Esophagus muscularis mucosa (tissue), 4 donors: ENCODE results near the gene CNOT3. TPM values are rescaled to one million over a fixed set of nuclear protein-coding genes. Genes with fewer than 3 reads are reported as not detected.

Experiments used
- DNase-seq: peaks from one replicate; pipeline ENCODE4 v3.0.0-alpha.2; 2017; ENCODE audit errors: extremely low spot score
- H3K27ac ChIP-seq, 4 donors: fragments of 200-600 bp; sonication (generic); replicated peaks in 1 of 4; 1 replicate in 3 of 4; 2 replicates in 1 of 4; pipeline ENCODE4 v1.5.1; 2016 to 2019; ENCODE audit warnings: mild to moderate bottlenecking in 1 of 4
- H3K27me3 ChIP-seq, 4 donors: fragments of 200-600 bp; sonication (generic); one replicate each; pipeline versions ENCODE4 v1.5.1 to v1.6.0; 2016 to 2019
- H3K36me3 ChIP-seq, 4 donors: fragments of 200-600 bp; sonication (generic); one replicate each; pipeline ENCODE4 v1.5.1; 2016 to 2019
- H3K4me1 ChIP-seq, 4 donors: fragments of 200-600 bp; sonication (generic); one replicate each; pipeline ENCODE4 v1.5.1; 2016 to 2019
- H3K4me3 ChIP-seq, 4 donors: fragments of 200-600 bp; sonication (generic); 1 replicate in 2 of 4; 2 replicates in 2 of 4; pipeline ENCODE4 v1.5.1; 2016 to 2019; ENCODE audit warnings: mild to moderate bottlenecking in 4 of 4, moderate library complexity in 1 of 4
- H3K9me3 ChIP-seq, 4 donors: fragments of 200-600 bp; sonication (generic); 1 replicate in 3 of 4; 2 replicates in 1 of 4; pipeline ENCODE4 v1.5.1; 2016 to 2019
- EP300 ChIP-seq: sonication (generic); formaldehyde crosslinking; IDR thresholded peaks from one replicate; pipeline ENCODE4 v1.6.1; 2017; ENCODE audit warnings: antibody characterized with exemption
- POLR2A ChIP-seq: fragments of 450-650 bp; IDR thresholded peaks from one replicate; pipeline ENCODE4 v1.6.1; 2017; ENCODE audit warnings: antibody characterized with exemption, moderate library complexity, mild to moderate bottlenecking, low read depth
- POLR2AphosphoS5 ChIP-seq, 2 donors: sonication (generic); formaldehyde crosslinking; IDR thresholded peaks; one replicate each; pipeline ENCODE4 v1.6.1; 2017; ENCODE audit warnings: antibody characterized with exemption in 2 of 2
- WGBS: methylation state at CpG from one replicate; pipeline ENCODE4 v1.1.5; 2018; 5-methylcytosine and 5-hydroxymethylcytosine counted together
- intact Hi-C: fragments of 100-400 bp; cut with DNase I; formaldehyde crosslinking; loops from one replicate; pipeline ENCODE4 v1.15.1; 2023
- total RNA-seq, 4 donors: library from RNA; depleted of rRNA; stranded (reverse); fragments of >200 nt; gene quantifications; one replicate each; pipeline versions ENCODE4 v1.1.0 to v1.2.1, GENCODE V29; 2016
- TF ChIP-seq, protein P1 (sequence below), 3 experiments: fragments of 200-600 bp in 2 of 3; fragments of 450-650 bp in 1 of 3; sonication (generic) in 2 of 3; IDR thresholded peaks; one replicate each; pipeline ENCODE4 v1.5.1; 2017 to 2019; ENCODE audit warnings: antibody characterized with exemption in 3 of 3, mild to moderate bottlenecking in 2 of 3, moderate library complexity in 1 of 3

Gene CNOT3
- total RNA-seq, 4 donors from 2014 or later, result 15.1 to 25.3 (median 21.1) TPM

DNA sequence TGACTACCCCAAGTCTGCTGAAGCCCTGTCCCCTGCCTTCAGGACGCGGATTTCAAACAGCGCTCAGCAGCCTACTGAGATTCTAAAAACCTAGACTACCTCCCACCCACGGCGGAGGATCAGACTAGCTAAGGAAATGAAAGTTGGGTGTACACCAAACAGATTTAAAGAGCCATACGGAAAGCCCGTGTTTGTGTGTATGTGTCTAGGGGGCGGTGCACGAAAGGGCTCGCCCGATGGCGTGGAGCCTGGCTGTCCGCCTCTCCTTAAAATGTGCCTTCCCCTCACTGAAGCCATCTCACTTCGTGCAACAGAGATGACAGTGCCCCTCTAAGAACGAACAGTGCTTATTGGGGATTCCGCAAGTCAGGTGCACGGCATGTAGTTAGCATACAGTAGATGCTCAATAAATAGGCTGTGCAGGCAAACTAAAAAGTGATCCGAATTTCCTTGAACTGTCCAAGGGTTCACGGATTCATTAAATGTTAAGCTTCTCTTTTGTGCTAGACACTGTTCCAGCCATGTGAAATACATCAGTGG is 21.3 kb downstream of the CNOT3 start:
- Histone ChIP-seq H3K9me3 (no peaks in the 10 kb centered on the region), H3K27ac (peak overlapping the region; percentile 91 to 99 (median 94)), H3K4me3 (peak overlapping the region; percentile 63 to 93 (median 72)), H3K4me1 (peaks cover 38 to 56% (median 51%) of the 10 kb centered on the region in 4 donors), H3K36me3 (peaks cover 42 to 45% (median 44%) of the 10 kb centered on the region in 4 donors), H3K27me3 (no peaks in the 10 kb centered on the region)
- TF ChIP-seq, protein P1, sequence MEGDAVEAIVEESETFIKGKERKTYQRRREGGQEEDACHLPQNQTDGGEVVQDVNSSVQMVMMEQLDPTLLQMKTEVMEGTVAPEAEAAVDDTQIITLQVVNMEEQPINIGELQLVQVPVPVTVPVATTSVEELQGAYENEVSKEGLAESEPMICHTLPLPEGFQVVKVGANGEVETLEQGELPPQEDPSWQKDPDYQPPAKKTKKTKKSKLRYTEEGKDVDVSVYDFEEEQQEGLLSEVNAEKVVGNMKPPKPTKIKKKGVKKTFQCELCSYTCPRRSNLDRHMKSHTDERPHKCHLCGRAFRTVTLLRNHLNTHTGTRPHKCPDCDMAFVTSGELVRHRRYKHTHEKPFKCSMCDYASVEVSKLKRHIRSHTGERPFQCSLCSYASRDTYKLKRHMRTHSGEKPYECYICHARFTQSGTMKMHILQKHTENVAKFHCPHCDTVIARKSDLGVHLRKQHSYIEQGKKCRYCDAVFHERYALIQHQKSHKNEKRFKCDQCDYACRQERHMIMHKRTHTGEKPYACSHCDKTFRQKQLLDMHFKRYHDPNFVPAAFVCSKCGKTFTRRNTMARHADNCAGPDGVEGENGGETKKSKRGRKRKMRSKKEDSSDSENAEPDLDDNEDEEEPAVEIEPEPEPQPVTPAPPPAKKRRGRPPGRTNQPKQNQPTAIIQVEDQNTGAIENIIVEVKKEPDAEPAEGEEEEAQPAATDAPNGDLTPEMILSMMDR (IDR thresholded peaks at IDR 0.05), result no peak
- TF ChIP-seq POLR2AphosphoS5 (IDR thresholded peaks at IDR 0.05) (no peak), EP300 (no peak), POLR2A (no peak)
- intact Hi-C loops, result no loop called here
- 17% methylated on average over 17 of the region's 19 CpGs for whole genome bisulfite sequencing
- DNase-seq, result no peak

DNA sequence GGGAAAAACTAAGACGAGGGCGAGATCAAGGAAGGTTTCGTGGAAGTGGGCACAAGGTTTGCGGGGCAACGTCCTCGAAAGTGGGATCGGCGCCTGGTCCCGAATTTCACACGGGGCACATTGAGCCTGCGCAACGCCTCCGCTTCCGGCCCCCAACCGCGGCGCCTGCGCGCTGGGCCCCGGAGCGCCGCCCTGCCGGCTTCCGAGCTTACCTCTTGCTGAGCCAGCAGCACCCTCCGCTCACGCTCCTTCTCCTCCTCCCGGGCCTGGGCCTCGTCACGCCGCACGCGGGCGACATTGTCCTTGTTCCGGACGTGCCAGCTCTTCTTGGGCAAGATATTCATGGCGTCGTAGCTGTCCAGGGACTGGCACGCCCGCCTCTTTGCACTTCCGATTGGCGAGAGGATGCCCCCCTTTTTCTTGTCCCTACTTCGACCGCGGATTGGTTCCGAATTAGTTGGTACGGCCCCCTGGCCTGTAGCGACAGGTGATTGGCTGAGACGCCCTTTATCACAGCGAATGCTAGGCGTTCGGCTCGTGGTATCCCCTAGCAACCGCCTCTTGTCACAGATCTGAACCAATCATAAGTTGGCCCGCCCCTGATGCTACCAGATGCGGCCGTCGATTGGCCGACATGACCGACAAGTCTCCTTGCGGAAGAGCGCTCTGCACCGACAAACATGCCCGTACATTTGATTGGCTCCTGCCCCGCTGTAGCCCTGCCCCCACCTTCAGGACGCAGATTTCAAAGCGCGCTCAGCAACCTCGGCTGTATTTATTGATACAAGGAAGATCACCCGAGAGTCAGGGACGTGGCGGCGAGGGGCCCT is 22.0 kb downstream of the CNOT3 start, which contains the start of gene LENG1:
TSS of gene LENG1 (minus strand) at position 370 of the 830 bp plus-strand sequence. CDS start at position 344, 26 bp downstream.
- 0% methylated on average over 68 of the region's 72 CpGs for WGBS
- H3K4me1 ChIP-seq, result peaks cover 43 to 58% (median 54%) of the 10 kb centered on the region in 4 donors
- TF ChIP-seq EP300, result no peak
- peak; percentile 76 to 94 for TF ChIP-seq POLR2AphosphoS5 (IDR thresholded peaks at IDR 0.05)
- TF ChIP-seq POLR2A, result no peak
- TF ChIP-seq, protein P1 (IDR thresholded peaks at IDR 0.05), result peak; percentile 15 to 68 (median 45)
- peak; percentile 100 for DNase-seq
- H3K27ac ChIP-seq, result peak within 1 kb of the TSS; percentile 92 to 99 (median 95)
- H3K4me3 ChIP-seq, result peak within 1 kb of the TSS; percentile 63 to 93 (median 72)
- peaks cover 35 to 38% (median 37%) of the 10 kb centered on the region in 4 donors for H3K36me3 ChIP-seq
- peaks cover 0 to 4% (median 2%) of the 10 kb centered on the region in 4 donors for H3K27me3 ChIP-seq
- H3K9me3 ChIP-seq, result no peaks in the 10 kb centered on the region
- intact Hi-C loops, result no loop called here

DNA sequence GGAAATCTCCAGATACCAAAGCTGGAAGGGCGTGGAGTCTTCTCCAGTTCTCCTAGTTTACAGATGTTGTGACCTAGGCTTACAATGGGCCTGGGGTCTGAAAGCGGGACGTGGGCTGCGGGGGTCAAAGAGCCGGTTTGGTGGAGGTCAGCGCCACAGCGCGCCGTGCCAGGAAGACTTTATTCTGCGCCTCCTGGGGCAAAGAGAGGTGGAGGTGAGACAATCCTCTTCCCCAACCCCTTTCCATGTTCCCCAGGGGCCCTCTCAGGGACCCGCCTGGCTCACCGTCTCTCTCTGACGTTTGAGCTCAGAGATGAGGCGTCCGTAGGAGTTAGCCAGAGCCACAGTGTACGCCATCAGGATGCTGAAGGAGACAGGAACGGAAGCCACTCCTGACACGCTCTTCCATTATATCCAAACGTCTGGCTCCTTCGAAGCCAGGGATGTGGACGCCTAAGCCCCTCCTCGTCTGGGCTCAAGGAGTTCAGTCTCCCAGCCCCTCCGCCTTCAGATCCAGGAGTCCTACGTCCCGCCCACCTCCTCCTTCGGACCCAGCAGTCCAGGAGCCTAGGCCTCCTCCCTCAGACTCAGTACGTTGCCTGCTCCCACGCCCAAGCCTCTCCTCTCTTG is 22.7 kb downstream of the CNOT3 start:
- TF ChIP-seq POLR2AphosphoS5 (IDR thresholded peaks at IDR 0.05), result no peak
- TF ChIP-seq, protein P1 (IDR thresholded peaks at IDR 0.05), result no peak
- no peak for TF ChIP-seq POLR2A
- TF ChIP-seq EP300, result no peak
- Histone ChIP-seq H3K4me1 (peaks cover 45 to 64% (median 58%) of the 10 kb centered on the region in 4 donors), H3K36me3 (peaks cover 28 to 31% (median 30%) of the 10 kb centered on the region in 4 donors), H3K4me3 (peak overlapping the region; percentile 63 to 93 (median 69)), H3K27me3 (peaks cover 0 to 11% (median 5%) of the 10 kb centered on the region in 4 donors), H3K27ac (peak overlapping the region; percentile 92 to 99 (median 95)), H3K9me3 (no peaks in the 10 kb centered on the region)
- 3% methylated on average over 22 of the region's 28 CpGs for WGBS
- intact Hi-C loops, result no loop called here
- no peak for DNase-seq

DNA sequence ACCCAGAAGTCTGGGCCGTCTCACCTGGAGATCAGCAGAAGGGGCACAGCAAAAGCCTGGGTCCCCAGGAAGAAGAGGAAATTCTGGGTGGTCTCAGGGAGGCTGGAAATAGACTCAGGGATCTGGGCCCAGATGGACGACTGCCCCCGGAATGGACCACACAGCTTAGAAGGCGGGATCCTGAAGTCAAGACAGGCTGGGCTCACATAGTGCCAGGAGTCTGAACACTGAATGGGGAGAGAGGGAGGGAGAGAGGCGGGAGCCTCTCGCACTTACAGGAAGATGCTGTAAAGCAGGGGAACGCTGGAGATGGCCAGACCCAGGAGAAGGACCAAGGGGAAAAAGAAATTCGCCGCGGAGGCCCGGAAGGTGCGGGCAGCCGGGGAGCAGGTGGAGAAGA is 23.3 kb downstream of the CNOT3 start:
- Histone ChIP-seq H3K27ac (peak overlapping the region; percentile 92 to 99 (median 95)), H3K4me1 (peaks cover 45 to 64% (median 58%) of the 10 kb centered on the region in 4 donors), H3K4me3 (peak overlapping the region; percentile 63 to 93 (median 69)), H3K36me3 (peaks cover 22 to 26% (median 24%) of the 10 kb centered on the region in 4 donors), H3K27me3 (peaks cover 0 to 15% (median 7%) of the 10 kb centered on the region in 4 donors), H3K9me3 (no peaks in the 10 kb centered on the region)
- no peak for DNase-seq
- TF ChIP-seq EP300, result no peak
- TF ChIP-seq POLR2AphosphoS5 (IDR thresholded peaks at IDR 0.05), result no peak
- TF ChIP-seq POLR2A, result no peak
- TF ChIP-seq, protein P1 (IDR thresholded peaks at IDR 0.05), result no peak
- WGBS, result 34% methylated on average over 13 of the region's 13 CpGs
- intact Hi-C loops, result no loop called here
